Measurements from ENCODE around the gene NUBP2.
A peak's percentile ranks its signal among the peaks of the same experiment; 100 is the strongest.

The NUBP2 gene

GRCh38 chr16:1772362-1772907 lies 10.3 kb upstream of the NUBP2 start, which contains the start of gene EME2:
Gene EME2, plus strand, starts transcription at chr16:1772810. Its CDS starts 418 bp downstream, at chr16:1773228.
- no peak for DNase-seq (ENCODE audit: low spot score)

GRCh38 chr16:1772908-1773702 lies 9.7 kb upstream of the NUBP2 start, which contains the start of gene MRPS34:
Gene MRPS34, minus strand, starts transcription at chr16:1773134. Its CDS starts 15 bp downstream, at chr16:1773119.
- peak; percentile 91 for DNase-seq (ENCODE audit: low spot score)

- DNase-seq (ENCODE audit: low spot score): peak; percentile 45
Measured at GRCh38 chr16:1773703-1774447, 8.9 kb upstream of the NUBP2 start.

- DNase-seq (ENCODE audit: low spot score): no peak
Measured at GRCh38 chr16:1774448-1774780, 8.3 kb upstream of the NUBP2 start.

GRCh38 chr16:1775006-1775845 lies 7.5 kb upstream of the NUBP2 start:
- DNase-seq (ENCODE audit: low spot score): no peak

- no peak for DNase-seq (ENCODE audit: low spot score)
Measured at GRCh38 chr16:1775846-1776671, 6.7 kb upstream of the NUBP2 start.

GRCh38 chr16:1776672-1776955 lies 6.1 kb upstream of the NUBP2 start:
- DNase-seq (ENCODE audit: low spot score): no peak

GRCh38 chr16:1776991-1777374 lies 5.8 kb upstream of the NUBP2 start:
- DNase-seq (ENCODE audit: low spot score): no peak

GRCh38 chr16:1777375-1778199 lies 5.2 kb upstream of the NUBP2 start:
- DNase-seq (ENCODE audit: low spot score): no peak

GRCh38 chr16:1778200-1779179 lies 4.3 kb upstream of the NUBP2 start:
- DNase-seq (ENCODE audit: low spot score): no peak

- DNase-seq (ENCODE audit: low spot score): no peak
Measured at GRCh38 chr16:1779234-1779701, 3.5 kb upstream of the NUBP2 start.

- DNase-seq (ENCODE audit: low spot score): no peak
Measured at GRCh38 chr16:1779741-1780676, 2.8 kb upstream of the NUBP2 start.

- no peak for DNase-seq (ENCODE audit: low spot score)
Measured at GRCh38 chr16:1780677-1781072, 2.1 kb upstream of the NUBP2 start.

- DNase-seq (ENCODE audit: low spot score): no peak
Measured at GRCh38 chr16:1781254-1781653, 1.5 kb upstream of the NUBP2 start.

GRCh38 chr16:1781758-1782407 lies 877 bp upstream of the NUBP2 start:
- DNase-seq (ENCODE audit: low spot score): peak; percentile 65

- DNase-seq (ENCODE audit: low spot score): no peak
Measured at GRCh38 chr16:1784977-1785845, 2.5 kb downstream of the NUBP2 start.

GRCh38 chr16:1785846-1786170 lies 3.0 kb downstream of the NUBP2 start:
- no peak for DNase-seq (ENCODE audit: low spot score)
